ENCODE results near the gene GPT2.

GPT2 gene

DNA sequence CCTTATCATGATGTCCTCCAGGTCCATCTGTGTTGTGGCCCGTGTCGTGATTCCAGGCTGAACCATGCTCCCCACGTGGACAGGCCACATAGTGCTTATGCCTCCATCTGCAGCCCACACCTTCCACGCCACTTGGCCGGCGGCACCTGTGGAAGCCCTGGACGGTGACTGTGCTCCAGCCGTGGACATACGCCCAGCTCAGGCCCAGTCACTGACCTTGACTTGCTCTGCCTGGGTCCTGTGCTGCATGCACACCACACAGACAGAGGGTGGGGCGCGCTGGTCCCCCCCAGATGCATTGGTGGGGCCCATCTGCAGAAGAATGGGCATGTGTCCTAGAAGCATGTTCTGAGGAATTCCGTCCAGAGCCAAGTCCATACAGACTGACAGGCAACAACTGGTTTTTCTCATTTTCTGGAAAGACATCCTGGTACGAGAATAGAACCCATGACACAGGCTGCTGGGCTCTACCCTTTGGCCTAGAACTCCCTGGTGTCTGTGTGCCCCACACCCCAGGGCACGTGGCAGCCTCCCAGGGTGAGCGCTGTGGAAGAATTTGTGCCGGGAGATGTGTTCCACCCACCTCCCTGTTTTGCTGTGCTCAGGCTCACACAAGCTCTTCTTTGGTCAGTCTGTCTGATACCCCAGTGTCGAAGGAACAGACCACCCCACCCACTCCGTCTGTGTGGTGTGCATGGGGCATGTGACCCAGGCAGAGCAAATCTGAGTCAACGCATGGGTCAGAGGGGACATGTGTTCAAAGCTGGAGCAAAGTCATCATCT, 39.5 kb downstream of the GPT2 start:
- DNase-seq (ENCODE audit: low read depth, low spot score), result no peak
- no peak overlapping the region for H3K4me3 ChIP-seq (ENCODE audit: low read depth, low read length)
- TF ChIP-seq, protein P1, sequence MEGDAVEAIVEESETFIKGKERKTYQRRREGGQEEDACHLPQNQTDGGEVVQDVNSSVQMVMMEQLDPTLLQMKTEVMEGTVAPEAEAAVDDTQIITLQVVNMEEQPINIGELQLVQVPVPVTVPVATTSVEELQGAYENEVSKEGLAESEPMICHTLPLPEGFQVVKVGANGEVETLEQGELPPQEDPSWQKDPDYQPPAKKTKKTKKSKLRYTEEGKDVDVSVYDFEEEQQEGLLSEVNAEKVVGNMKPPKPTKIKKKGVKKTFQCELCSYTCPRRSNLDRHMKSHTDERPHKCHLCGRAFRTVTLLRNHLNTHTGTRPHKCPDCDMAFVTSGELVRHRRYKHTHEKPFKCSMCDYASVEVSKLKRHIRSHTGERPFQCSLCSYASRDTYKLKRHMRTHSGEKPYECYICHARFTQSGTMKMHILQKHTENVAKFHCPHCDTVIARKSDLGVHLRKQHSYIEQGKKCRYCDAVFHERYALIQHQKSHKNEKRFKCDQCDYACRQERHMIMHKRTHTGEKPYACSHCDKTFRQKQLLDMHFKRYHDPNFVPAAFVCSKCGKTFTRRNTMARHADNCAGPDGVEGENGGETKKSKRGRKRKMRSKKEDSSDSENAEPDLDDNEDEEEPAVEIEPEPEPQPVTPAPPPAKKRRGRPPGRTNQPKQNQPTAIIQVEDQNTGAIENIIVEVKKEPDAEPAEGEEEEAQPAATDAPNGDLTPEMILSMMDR (IDR thresholded peaks at IDR 0.05; ENCODE audit: low read depth, low read length), result no peak
- in situ Hi-C loops (cut with HindIII; ENCODE audit: low sequenced_read_pairs), result no loop called here

DNA sequence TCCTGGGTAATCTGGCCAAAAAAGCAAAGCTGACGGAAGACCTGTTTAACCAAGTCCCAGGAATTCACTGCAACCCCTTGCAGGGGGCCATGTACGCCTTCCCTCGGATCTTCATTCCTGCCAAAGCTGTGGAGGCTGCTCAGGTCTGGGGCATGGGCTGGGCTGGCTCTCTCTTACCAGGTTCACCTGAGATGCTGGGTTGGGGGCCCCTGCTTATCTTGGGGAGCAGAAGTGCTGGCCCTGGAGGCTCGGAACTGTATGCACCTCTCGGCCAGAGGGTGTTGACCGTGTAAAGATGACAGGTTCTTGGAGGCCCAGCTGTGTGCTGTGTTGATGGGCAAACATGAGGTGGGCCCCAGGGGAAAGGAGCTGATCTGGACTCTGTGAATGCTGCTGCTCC, 40.2 kb downstream of the GPT2 start:
- in situ Hi-C loops (cut with HindIII; ENCODE audit: low sequenced_read_pairs), result no loop called here
- H3K4me3 ChIP-seq (ENCODE audit: low read depth, low read length), result no peak overlapping the region
- DNase-seq (ENCODE audit: low read depth, low spot score), result no peak
- TF ChIP-seq, protein P1 (IDR thresholded peaks at IDR 0.05; ENCODE audit: low read depth, low read length), result no peak

DNA sequence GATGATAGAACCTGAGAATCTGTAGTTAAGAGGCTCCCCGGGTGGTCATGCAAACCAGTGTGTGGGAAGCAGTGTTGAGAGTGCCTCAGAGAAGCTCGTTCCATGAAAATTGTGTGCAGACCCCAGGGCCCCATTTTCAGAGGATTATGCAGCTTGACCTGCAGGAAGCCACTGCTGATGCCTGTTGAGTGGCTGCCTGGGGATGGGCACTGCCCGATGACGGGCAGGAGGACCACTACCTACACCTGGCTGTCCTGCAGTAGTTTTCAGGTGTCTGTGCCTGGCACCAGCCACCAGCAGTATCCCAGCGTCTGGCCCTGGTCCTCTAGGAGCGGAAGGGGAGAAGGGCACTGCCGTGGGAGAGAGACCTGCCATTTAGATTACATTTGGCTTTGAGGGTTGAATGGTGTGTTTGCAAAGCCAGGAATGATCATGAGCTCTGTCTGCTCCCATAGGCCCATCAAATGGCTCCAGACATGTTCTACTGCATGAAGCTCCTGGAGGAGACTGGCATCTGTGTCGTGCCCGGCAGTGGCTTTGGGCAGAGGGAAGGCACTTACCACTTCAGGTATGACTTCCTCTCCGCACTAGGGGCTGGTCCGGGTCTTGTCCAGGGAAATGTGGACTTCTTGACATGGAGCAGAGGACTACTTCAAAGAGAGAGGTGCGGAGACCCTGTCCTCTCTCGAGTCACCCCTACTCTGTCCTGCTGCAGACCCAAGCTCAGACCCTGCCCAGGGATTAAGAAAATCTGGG, 42.5 kb downstream of the GPT2 start:
- in situ Hi-C loops (cut with HindIII; ENCODE audit: low sequenced_read_pairs), result no loop called here
- no peak overlapping the region for H3K4me3 ChIP-seq (ENCODE audit: low read depth, low read length)
- TF ChIP-seq, protein P1 (IDR thresholded peaks at IDR 0.05; ENCODE audit: low read depth, low read length), result no peak
- DNase-seq (ENCODE audit: low read depth, low spot score), result no peak

DNA sequence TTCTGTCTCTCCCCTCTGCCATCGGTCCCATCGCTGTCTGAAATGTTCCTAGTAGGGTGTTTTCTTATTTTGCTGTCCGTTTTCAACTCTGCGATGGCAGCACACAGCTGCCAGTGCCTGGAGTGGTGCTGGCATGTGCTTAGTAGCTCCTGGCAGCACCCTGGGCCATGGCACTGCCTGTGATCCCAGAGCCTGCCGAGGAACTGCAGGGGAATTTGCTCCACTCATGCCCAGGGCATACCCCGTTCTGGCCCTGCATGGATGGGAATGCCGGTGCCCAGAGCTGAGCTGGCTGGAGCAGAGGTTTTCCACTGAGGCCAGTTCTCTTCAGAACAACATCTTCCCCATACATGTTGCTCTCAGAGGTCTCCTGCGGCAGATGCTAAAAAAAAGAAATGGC, 43.1 kb downstream of the GPT2 start:
- TF ChIP-seq, protein P1 (IDR thresholded peaks at IDR 0.05; ENCODE audit: low read depth, low read length), result no peak
- H3K4me3 ChIP-seq (ENCODE audit: low read depth, low read length), result no peak overlapping the region
- DNase-seq (ENCODE audit: low read depth, low spot score), result no peak
- in situ Hi-C loops (cut with HindIII; ENCODE audit: low sequenced_read_pairs), result no loop called here

DNA sequence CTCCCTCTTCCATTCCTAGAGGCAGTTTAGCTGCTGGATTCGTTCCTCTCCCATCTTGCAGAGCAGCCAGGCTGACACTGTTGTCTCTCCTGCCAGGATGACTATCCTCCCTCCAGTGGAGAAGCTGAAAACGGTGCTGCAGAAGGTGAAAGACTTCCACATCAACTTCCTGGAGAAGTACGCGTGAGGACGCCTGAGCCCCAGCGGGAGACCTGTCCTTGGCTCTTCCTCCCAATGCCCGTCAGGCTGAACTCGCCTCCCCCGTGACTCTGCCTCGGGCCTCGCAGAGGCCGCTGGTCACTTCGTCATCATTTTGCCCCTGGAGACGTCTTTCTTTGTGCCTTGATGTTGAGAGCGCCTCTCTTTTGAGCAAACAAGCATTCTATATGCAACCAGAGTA, 44.6 kb downstream of the GPT2 start:
- no peak overlapping the region for H3K4me3 ChIP-seq (ENCODE audit: low read depth, low read length)
- DNase-seq (ENCODE audit: low read depth, low spot score), result no peak
- TF ChIP-seq, protein P1 (IDR thresholded peaks at IDR 0.05; ENCODE audit: low read depth, low read length), result no peak
- in situ Hi-C loops (cut with HindIII; ENCODE audit: low sequenced_read_pairs), result no loop called here

DNA sequence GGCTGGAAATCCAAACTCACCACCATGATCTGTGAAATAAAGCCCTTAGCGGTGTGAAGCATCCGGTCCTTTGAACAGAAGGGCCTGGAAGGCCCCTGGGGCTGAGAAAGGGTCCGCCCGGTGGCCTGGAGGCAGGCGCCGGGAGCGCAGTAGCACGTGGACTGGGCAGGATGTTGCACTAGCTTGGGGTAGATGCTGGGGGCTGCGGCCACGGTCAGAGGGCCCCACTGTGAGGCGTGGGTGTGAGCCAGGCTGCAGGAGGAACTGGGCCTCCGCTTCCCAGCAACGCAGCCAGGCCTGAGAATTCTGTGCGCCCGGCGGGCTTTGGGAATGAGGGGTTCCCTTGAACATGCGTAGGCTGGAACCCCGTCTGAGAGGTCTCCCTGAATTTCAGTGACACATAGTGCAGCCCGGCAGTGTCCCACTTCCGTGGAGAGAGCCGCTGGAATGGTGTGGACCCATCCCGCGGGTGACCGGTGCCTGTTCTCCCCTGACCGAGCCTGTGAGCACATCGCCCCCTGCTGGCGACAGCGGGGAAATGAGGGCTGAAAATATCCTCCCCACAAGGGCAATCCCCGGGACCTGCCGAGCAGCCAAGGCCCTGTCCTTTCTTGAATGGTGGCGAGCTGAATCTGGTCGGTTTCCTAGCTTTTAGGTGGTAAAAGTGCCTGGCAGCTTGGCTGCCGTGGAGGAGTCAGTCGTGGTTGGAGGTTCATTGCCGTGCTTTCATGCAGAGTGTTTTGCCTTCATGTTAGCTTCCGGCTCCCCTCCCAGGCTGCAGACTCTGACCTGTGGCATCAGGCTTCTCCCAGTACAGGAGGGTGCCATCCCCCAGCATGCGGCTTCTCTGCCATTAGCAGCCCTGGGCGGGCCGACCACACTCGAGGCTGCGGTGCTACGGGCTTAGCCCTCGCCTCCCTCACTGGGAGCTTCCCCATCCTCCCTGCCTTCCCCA, 45.5 kb downstream of the GPT2 start:
- TF ChIP-seq, protein P1 (IDR thresholded peaks at IDR 0.05; ENCODE audit: low read depth, low read length), result peak; percentile 91
- DNase-seq (ENCODE audit: low read depth, low spot score), result peak; percentile 41
- H3K4me3 ChIP-seq (ENCODE audit: low read depth, low read length), result no peak overlapping the region
- in situ Hi-C loops (cut with HindIII; ENCODE audit: low sequenced_read_pairs), result no loop called here

All from astrocyte of the spinal cord (primary cell).